Endothelial cell of umbilical vein (primary cell): Measurements from ENCODE around the gene FGFRL1. TPM values are rescaled to one million over a fixed set of nuclear protein-coding genes. Genes with fewer than 3 reads are reported as not detected.

Experiments
- BruUV-seq: library from RNA; stranded (reverse); fragments of 400-500 nt; replicated peaks from 2 replicates; lab custom pipeline; 2021; lab: Mats Ljungman, UMichigan
- CTCF ChIA-PET: fragments of 300-600, 350-600 bp; sonication (Branson Sonifier 250); formaldehyde crosslinking; loops from one replicate; lab custom pipeline; 2021; ENCODE audit warnings: antibody characterized with exemption, inconsistent platforms; lab: Charles Lee
- POLR2A ChIA-PET: fragments of 300-600, 350-600 bp; sonication (Branson Sonifier 250); formaldehyde crosslinking; loops from one replicate; lab custom pipeline; 2021; ENCODE audit warnings: antibody characterized with exemption, inconsistent platforms; lab: Charles Lee
- DNase-seq: peaks from one replicate; pipeline ENCODE4 v3.0.0-alpha.2; 2011; ENCODE audit warnings: low read depth, low spot score
- FAIRE-seq: peaks from 2 replicates; lab custom pipeline; 2011; peaks lifted over from hg19 to GRCh38; lab: Jason Lieb, UNC
- H2AFZ ChIP-seq: 2 replicates; pipeline ENCODE4 v1.6.0; 2012; ENCODE audit warnings: low read depth, low read length, control low read depth, inconsistent platforms
- H3K27ac ChIP-seq: 2 replicates; pipeline ENCODE4 v1.5.1; 2011; ENCODE audit warnings: low read depth, mild to moderate bottlenecking, control low read depth, low read length, moderate library complexity; ENCODE audit not compliant: insufficient read depth
- H3K27me3 ChIP-seq, 2 experiments: 2 replicates each; pipeline versions ENCODE4 v1.6.0 to v1.6.1; 2011; ENCODE audit warnings: low read length in 2 of 2, mixed read lengths in 1 of 2; ENCODE audit not compliant: control insufficient read depth in 2 of 2, insufficient read depth in 2 of 2
- H3K36me3 ChIP-seq, 2 experiments: 2 replicates in 1 of 2; 3 replicates in 1 of 2; pipeline ENCODE4 v1.5.1; 2011; ENCODE audit warnings: low read length in 2 of 2, mild to moderate bottlenecking in 1 of 2, moderate library complexity in 1 of 2; ENCODE audit not compliant: control insufficient read depth in 2 of 2, insufficient read depth in 2 of 2; ENCODE audit errors: extremely low read depth in 1 of 2
- H3K4me1 ChIP-seq: 3 replicates; pipeline ENCODE4 v1.5.1; 2011; ENCODE audit warnings: mild to moderate bottlenecking, low read length; ENCODE audit not compliant: control insufficient read depth, insufficient read depth; ENCODE audit errors: extremely low read depth
- H3K4me2 ChIP-seq: 2 replicates; pipeline ENCODE4 v1.6.1; 2011; ENCODE audit warnings: low read length, control low read depth, mixed read lengths; ENCODE audit not compliant: insufficient read depth
- H3K4me3 ChIP-seq, 3 experiments: fragments of 200-600 bp in 1 of 3; sonication (generic), shearing (Covaris generic) in 1 of 3; replicated peaks in 1 of 3; 2 replicates each; pipeline ENCODE4 v1.5.1; 2011 to 2016; ENCODE audit warnings: control low read depth in 3 of 3, low read length in 3 of 3, mild to moderate bottlenecking in 2 of 3, inconsistent platforms in 1 of 3, low read depth in 1 of 3, moderate library complexity in 1 of 3; ENCODE audit not compliant: insufficient read depth in 1 of 3
- H3K79me2 ChIP-seq: 2 replicates; pipeline ENCODE4 v1.6.0; 2012; ENCODE audit warnings: low read length, inconsistent platforms; ENCODE audit not compliant: control insufficient read depth, insufficient read depth
- H3K9ac ChIP-seq: replicated peaks from 2 replicates; pipeline ENCODE3; 2011; ENCODE audit warnings: low read length, control low read depth; ENCODE audit not compliant: insufficient read depth; ENCODE audit errors: extremely low read depth
- H3K9me1 ChIP-seq: replicated peaks from 3 replicates; pipeline ENCODE4 v1.6.0; 2011; ENCODE audit warnings: mild to moderate bottlenecking, low read length; ENCODE audit not compliant: control insufficient read depth, insufficient read depth; ENCODE audit errors: extremely low read depth
- H3K9me3 ChIP-seq: replicated peaks from 2 replicates; pipeline ENCODE4 v1.5.1; 2012; ENCODE audit warnings: low read length, inconsistent platforms; ENCODE audit not compliant: control insufficient read depth, insufficient read depth
- H4K20me1 ChIP-seq: replicated peaks from 2 replicates; pipeline ENCODE3; 2011; ENCODE audit warnings: mild to moderate bottlenecking, low read length; ENCODE audit not compliant: control insufficient read depth, insufficient read depth; ENCODE audit errors: extremely low read depth
- FOS ChIP-seq: IDR thresholded peaks from 2 replicates; pipeline ENCODE4 v1.6.1; 2011; ENCODE audit warnings: mild to moderate bottlenecking, low read length, moderate library complexity, borderline replicate concordance; ENCODE audit not compliant: insufficient read depth
- GATA2 ChIP-seq: IDR thresholded peaks from 2 replicates; pipeline ENCODE4 v1.7.0; 2011; ENCODE audit warnings: low read depth, mild to moderate bottlenecking, moderate library complexity, mixed read lengths, low read length; ENCODE audit not compliant: insufficient read length, insufficient read depth
- MAX ChIP-seq: IDR thresholded peaks from 2 replicates; pipeline ENCODE4 v1.6.1; 2011; ENCODE audit not compliant: insufficient read depth, insufficient read length
- MYC ChIP-seq: IDR thresholded peaks from one replicate; pipeline ENCODE4 v1.6.1; 2011; ENCODE audit warnings: mild to moderate bottlenecking, low read depth, low read length
- POLR2A ChIP-seq: IDR thresholded peaks from 2 replicates; pipeline ENCODE4 v1.6.1; 2012; ENCODE audit warnings: low read depth, mild to moderate bottlenecking, control low read depth, low read length
- POLR2AphosphoS5 ChIP-seq: IDR thresholded peaks from 2 replicates; pipeline ENCODE4 v1.6.1; 2012; ENCODE audit warnings: low read depth, mild to moderate bottlenecking, control low read depth, low read length, moderate library complexity; ENCODE audit not compliant: insufficient read depth
- dilution Hi-C: fragments of 300-500 bp; cut with MboI; formaldehyde crosslinking; loops from one replicate; pipeline ENCODE4 v1.15.0; 2019; ENCODE audit warnings: low sequenced_read_pairs; ENCODE audit not compliant: extremely low pct_ligation_motif_present
- intact Hi-C: fragments of 100-400 bp; cut with micrococcal nuclease; formaldehyde crosslinking; loops from one replicate; pipeline ENCODE4 v1.10.0; 2022
- polyA plus RNA-seq, 4 experiments: library from polyadenylated mRNA; depleted of rRNA in 3 of 4; stranded (reverse) in 3 of 4; unstranded in 1 of 4; fragments of >200 nt; gene quantifications; 2 replicates each; pipeline versions ENCODE4 v1.2.1 to v1.2.3, GENCODE V29; 2011 to 2012; ENCODE audit warnings: missing spikeins in 1 of 4
- total RNA-seq: library from RNA; stranded (reverse); gene quantifications from 2 replicates; pipeline ENCODE4 v1.2.3, GENCODE V29; 2021
- TF ChIP-seq, protein P1 (sequence below), 2 donors: IDR thresholded peaks; 1 replicate in 1 of 2; 2 replicates in 1 of 2; pipeline ENCODE4 v1.5.1; 2011; ENCODE audit warnings: low read length in 2 of 2, mild to moderate bottlenecking in 2 of 2, moderate library complexity in 2 of 2, control low read depth in 1 of 2, inconsistent platforms in 1 of 2, low read depth in 1 of 2; ENCODE audit not compliant: insufficient read depth in 1 of 2; ENCODE audit errors: extremely low read depth in 1 of 2

Gene FGFRL1
- total and polyA plus RNA-seq, 2 donors (not counting 3 experiments of a cell fraction or from before 2014, with no cell fraction given), result 33.3 to 74.6 TPM

- Histone ChIP-seq H3K9me1 (no peaks in the 10 kb centered on the region), H3K9ac (no peak overlapping the region), H3K79me2 (peaks cover 3% of the 10 kb centered on the region), H3K27me3 (no peaks in the 10 kb centered on the region), H3K4me3 (no peak overlapping the region), H3K27ac (no peak overlapping the region), H3K4me2 (no peak overlapping the region), H3K36me3 (peaks cover 0 to 2% of the 10 kb centered on the region in 2 experiments), H3K9me3 (no peaks in the 10 kb centered on the region), H3K4me1 (peaks cover 1% of the 10 kb centered on the region), H2AFZ (no peak overlapping the region), H4K20me1 (no peaks in the 10 kb centered on the region)
- no peak for FAIRE-seq
- DNase-seq, result no peak
- dilution Hi-C loops, result no loop called here
- TF ChIP-seq POLR2AphosphoS5 (no peak), GATA2 (no peak), MYC (no peak), FOS (no peak), POLR2A (no peak), MAX (no peak)
- TF ChIP-seq, protein P1, sequence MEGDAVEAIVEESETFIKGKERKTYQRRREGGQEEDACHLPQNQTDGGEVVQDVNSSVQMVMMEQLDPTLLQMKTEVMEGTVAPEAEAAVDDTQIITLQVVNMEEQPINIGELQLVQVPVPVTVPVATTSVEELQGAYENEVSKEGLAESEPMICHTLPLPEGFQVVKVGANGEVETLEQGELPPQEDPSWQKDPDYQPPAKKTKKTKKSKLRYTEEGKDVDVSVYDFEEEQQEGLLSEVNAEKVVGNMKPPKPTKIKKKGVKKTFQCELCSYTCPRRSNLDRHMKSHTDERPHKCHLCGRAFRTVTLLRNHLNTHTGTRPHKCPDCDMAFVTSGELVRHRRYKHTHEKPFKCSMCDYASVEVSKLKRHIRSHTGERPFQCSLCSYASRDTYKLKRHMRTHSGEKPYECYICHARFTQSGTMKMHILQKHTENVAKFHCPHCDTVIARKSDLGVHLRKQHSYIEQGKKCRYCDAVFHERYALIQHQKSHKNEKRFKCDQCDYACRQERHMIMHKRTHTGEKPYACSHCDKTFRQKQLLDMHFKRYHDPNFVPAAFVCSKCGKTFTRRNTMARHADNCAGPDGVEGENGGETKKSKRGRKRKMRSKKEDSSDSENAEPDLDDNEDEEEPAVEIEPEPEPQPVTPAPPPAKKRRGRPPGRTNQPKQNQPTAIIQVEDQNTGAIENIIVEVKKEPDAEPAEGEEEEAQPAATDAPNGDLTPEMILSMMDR (IDR thresholded peaks at IDR 0.05; ENCODE audit: extremely low read depth in 1 of 2, insufficient read depth in 1 of 2, low read depth in 1 of 2, low read length in 2 of 2), result no peak
- intact Hi-C loops, result no loop called here
- ChIA-PET POLR2A (no interaction called here), CTCF (no interaction called here)
- no TSS peak for BruUV-seq
Observed at GRCh38 chr4:1015179-1015578, 3.8 kb downstream of the FGFRL1 start.
